Measurements from ENCODE around the gene ATOH8.

GRCh38 chr2:85706063-85706462, 47.7 kb upstream of the ATOH8 start:
- TF ChIP-seq EP300 (IDR thresholded peaks at IDR 0.05) (no peak), POLR2A (IDR thresholded peaks at IDR 0.05; ENCODE audit: low read depth) (no peak)
- TF ChIP-seq, protein P1, sequence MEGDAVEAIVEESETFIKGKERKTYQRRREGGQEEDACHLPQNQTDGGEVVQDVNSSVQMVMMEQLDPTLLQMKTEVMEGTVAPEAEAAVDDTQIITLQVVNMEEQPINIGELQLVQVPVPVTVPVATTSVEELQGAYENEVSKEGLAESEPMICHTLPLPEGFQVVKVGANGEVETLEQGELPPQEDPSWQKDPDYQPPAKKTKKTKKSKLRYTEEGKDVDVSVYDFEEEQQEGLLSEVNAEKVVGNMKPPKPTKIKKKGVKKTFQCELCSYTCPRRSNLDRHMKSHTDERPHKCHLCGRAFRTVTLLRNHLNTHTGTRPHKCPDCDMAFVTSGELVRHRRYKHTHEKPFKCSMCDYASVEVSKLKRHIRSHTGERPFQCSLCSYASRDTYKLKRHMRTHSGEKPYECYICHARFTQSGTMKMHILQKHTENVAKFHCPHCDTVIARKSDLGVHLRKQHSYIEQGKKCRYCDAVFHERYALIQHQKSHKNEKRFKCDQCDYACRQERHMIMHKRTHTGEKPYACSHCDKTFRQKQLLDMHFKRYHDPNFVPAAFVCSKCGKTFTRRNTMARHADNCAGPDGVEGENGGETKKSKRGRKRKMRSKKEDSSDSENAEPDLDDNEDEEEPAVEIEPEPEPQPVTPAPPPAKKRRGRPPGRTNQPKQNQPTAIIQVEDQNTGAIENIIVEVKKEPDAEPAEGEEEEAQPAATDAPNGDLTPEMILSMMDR (IDR thresholded peaks at IDR 0.05), result no peak

All from esophagus muscularis mucosa (tissue), 4 donors.